NCI-H774 (cell line): ENCODE measurements around the gene P2RY4.
"Not testable (repeated sequence)": the region's sequence is repeated elsewhere in the genome, so short reads cannot be mapped to it uniquely, and the experiment has no call there.

ENCODE experiments used
- DNase-seq: peaks from one replicate; lab custom pipeline; 2025; lab: John Stamatoyannopoulos, UW

The P2RY4 gene

GRCh38 chrX:70260104-70260503 lies at the start of gene P2RY4:
Gene P2RY4 (minus strand): TSS chrX:70260204. CDS start chrX:70259624, 580 bp downstream.
- DNase-seq: no peak

GRCh38 chrX:70301716-70302115 lies 41.7 kb upstream of the P2RY4 start:
- DNase-seq: no peak

- DNase-seq: no peak
These were observed 33.6 kb upstream of the P2RY4 start for GRCh38 chrX:70293621-70294020.

- DNase-seq: no peak
These were observed 32.8 kb upstream of the P2RY4 start for GRCh38 chrX:70292788-70293187.

GRCh38 chrX:70289793-70290770 lies 30.1 kb upstream of the P2RY4 start, which contains the start of the genes KIF4A and PDZD11:
Gene KIF4A (plus strand): TSS chrX:70290104. CDS start chrX:70290459, 355 bp downstream.
Gene PDZD11 (minus strand): TSS chrX:70289927. CDS start chrX:70289341, 586 bp downstream.
- peak; percentile 70 for DNase-seq

- DNase-seq: no peak
These were observed 29.3 kb upstream of the P2RY4 start for GRCh38 chrX:70289168-70289792.

- no peak for DNase-seq
These were observed 21.9 kb upstream of the P2RY4 start, which contains the start of gene RAB41 for GRCh38 chrX:70281951-70282350. Gene RAB41 (plus strand): TSS chrX:70282172. CDS start chrX:70282218, 46 bp downstream.

- DNase-seq: no peak
These were observed 20.6 kb upstream of the P2RY4 start for GRCh38 chrX:70280573-70280972.

- no peak for DNase-seq
These were observed 19.1 kb upstream of the P2RY4 start for GRCh38 chrX:70279081-70279480.

- DNase-seq: not testable (repeated sequence)
These were observed 14.0 kb upstream of the P2RY4 start for GRCh38 chrX:70274029-70274428.

- DNase-seq: no peak
These were observed 8.0 kb upstream of the P2RY4 start, which contains the start of gene ARR3 for GRCh38 chrX:70268034-70268433. Gene ARR3 (plus strand): TSS chrX:70268334. CDS start chrX:70269386, 1,052 bp downstream.

GRCh38 chrX:70264784-70265183 lies 4.8 kb upstream of the P2RY4 start:
- DNase-seq: no peak

- no peak for DNase-seq
These were observed 3.1 kb upstream of the P2RY4 start for GRCh38 chrX:70262952-70263567.

- DNase-seq: no peak
These were observed 2.3 kb downstream of the P2RY4 start for GRCh38 chrX:70257423-70258288.

- no peak for DNase-seq
These were observed 4.6 kb downstream of the P2RY4 start for GRCh38 chrX:70255452-70255851.

GRCh38 chrX:70254909-70255308 lies 5.1 kb downstream of the P2RY4 start:
- DNase-seq: no peak

- DNase-seq: no peak
These were observed 6.0 kb downstream of the P2RY4 start for GRCh38 chrX:70254063-70254400.

- no peak for DNase-seq
These were observed 6.5 kb downstream of the P2RY4 start for GRCh38 chrX:70253377-70254062.

GRCh38 chrX:70252491-70252890 lies 7.5 kb downstream of the P2RY4 start:
- DNase-seq: no peak

- no peak for DNase-seq
These were observed 12.8 kb downstream of the P2RY4 start for GRCh38 chrX:70247252-70247651.

GRCh38 chrX:70244881-70245280 lies 15.1 kb downstream of the P2RY4 start:
- no peak for DNase-seq
